Measurements from ENCODE around the gene TCOF1. TPM values are rescaled to one million over a fixed set of nuclear protein-coding genes. Genes with fewer than 3 reads are reported as not detected.

The TCOF1 gene
- total RNA-seq, 1 donor from 2014 or later, result 19.3 TPM

- no peaks in the 10 kb centered on the region for H3K4me1 ChIP-seq
- no peaks in the 10 kb centered on the region for H3K27me3 ChIP-seq (ENCODE audit: low read depth)
- TF ChIP-seq CTCF (IDR thresholded peaks at IDR 0.05; ENCODE audit: borderline replicate concordance), result no peak
- no peaks in the 10 kb centered on the region for H3K9me3 ChIP-seq (replicated peaks)
- no peak overlapping the region for H3K27ac ChIP-seq (replicated peaks)
- no peak overlapping the region for H3K4me3 ChIP-seq
- intact Hi-C loops (cut with micrococcal nuclease), result no loop called here
- DNase-seq, result no peak
- H3K36me3 ChIP-seq, result no peaks in the 10 kb centered on the region
These were observed 24.1 kb upstream of the TCOF1 start for GRCh38 chr5:150333400-150333799.

GRCh38 chr5:150335778-150336177 is 21.7 kb upstream of the TCOF1 start:
- Histone ChIP-seq H3K9me3 (replicated peaks) (no peaks in the 10 kb centered on the region), H3K36me3 (no peaks in the 10 kb centered on the region), H3K4me1 (no peaks in the 10 kb centered on the region), H3K27me3 (ENCODE audit: low read depth) (no peaks in the 10 kb centered on the region), H3K4me3 (no peak overlapping the region), H3K27ac (replicated peaks) (no peak overlapping the region)
- DNase-seq, result no peak
- intact Hi-C loops (cut with micrococcal nuclease), result no loop called here
- no peak for TF ChIP-seq CTCF (IDR thresholded peaks at IDR 0.05; ENCODE audit: borderline replicate concordance)

- Histone ChIP-seq H3K4me1 (no peaks in the 10 kb centered on the region), H3K36me3 (no peaks in the 10 kb centered on the region), H3K27me3 (ENCODE audit: low read depth) (no peaks in the 10 kb centered on the region), H3K27ac (replicated peaks) (no peak overlapping the region), H3K9me3 (replicated peaks) (no peaks in the 10 kb centered on the region), H3K4me3 (no peak overlapping the region)
- no peak for TF ChIP-seq CTCF (IDR thresholded peaks at IDR 0.05; ENCODE audit: borderline replicate concordance)
- no peak for DNase-seq
- intact Hi-C loops (cut with micrococcal nuclease), result no loop called here
These were observed 19.0 kb upstream of the TCOF1 start for GRCh38 chr5:150338546-150338945.

GRCh38 chr5:150339165-150339564 is 18.3 kb upstream of the TCOF1 start:
- H3K4me3 ChIP-seq, result no peak overlapping the region
- no peaks in the 10 kb centered on the region for H3K27me3 ChIP-seq (ENCODE audit: low read depth)
- intact Hi-C loops (cut with micrococcal nuclease), result no loop called here
- TF ChIP-seq CTCF (IDR thresholded peaks at IDR 0.05; ENCODE audit: borderline replicate concordance), result no peak
- H3K4me1 ChIP-seq, result no peaks in the 10 kb centered on the region
- no peaks in the 10 kb centered on the region for H3K36me3 ChIP-seq
- no peak overlapping the region for H3K27ac ChIP-seq (replicated peaks)
- no peaks in the 10 kb centered on the region for H3K9me3 ChIP-seq (replicated peaks)
- no peak for DNase-seq

- no peak for DNase-seq
- TF ChIP-seq CTCF (IDR thresholded peaks at IDR 0.05; ENCODE audit: borderline replicate concordance), result no peak
- H3K4me1 ChIP-seq, result no peaks in the 10 kb centered on the region
- intact Hi-C loops (cut with micrococcal nuclease), result no loop called here
- no peaks in the 10 kb centered on the region for H3K9me3 ChIP-seq (replicated peaks)
- no peak overlapping the region for H3K27ac ChIP-seq (replicated peaks)
- no peak overlapping the region for H3K4me3 ChIP-seq
- no peaks in the 10 kb centered on the region for H3K27me3 ChIP-seq (ENCODE audit: low read depth)
- no peaks in the 10 kb centered on the region for H3K36me3 ChIP-seq
These were observed 17.7 kb upstream of the TCOF1 start for GRCh38 chr5:150339841-150340240.

Data from left ventricle myocardium inferior (tissue), 1 donor.